Measurements from ENCODE around the gene PIK3CD.

PIK3CD gene

DNA sequence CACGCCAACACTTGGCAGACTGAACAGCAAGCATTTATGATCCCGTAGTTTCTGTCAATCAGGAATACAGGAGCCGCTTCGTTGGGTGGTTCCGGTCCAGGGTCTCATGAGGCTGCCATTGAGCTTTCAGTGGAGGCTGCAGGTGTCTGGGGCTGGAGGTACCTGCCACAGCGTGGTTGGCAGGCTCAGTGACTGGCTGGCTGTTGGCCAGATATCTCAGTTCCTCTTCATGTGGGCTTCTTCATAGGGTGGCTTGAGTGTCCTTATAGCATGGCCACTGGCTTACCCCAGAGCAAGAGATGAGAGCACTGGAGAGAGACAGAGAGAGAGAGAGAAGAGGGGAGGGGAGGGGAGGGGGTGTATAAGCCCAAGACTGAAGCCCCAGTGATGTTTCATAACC lies 29.3 kb downstream of the PIK3CD start:
- no peak overlapping the region for H3K4me3 ChIP-seq (ENCODE audit: low read length)
- no peak for DNase-seq (ENCODE audit: low read depth)
- TF ChIP-seq, protein P1, sequence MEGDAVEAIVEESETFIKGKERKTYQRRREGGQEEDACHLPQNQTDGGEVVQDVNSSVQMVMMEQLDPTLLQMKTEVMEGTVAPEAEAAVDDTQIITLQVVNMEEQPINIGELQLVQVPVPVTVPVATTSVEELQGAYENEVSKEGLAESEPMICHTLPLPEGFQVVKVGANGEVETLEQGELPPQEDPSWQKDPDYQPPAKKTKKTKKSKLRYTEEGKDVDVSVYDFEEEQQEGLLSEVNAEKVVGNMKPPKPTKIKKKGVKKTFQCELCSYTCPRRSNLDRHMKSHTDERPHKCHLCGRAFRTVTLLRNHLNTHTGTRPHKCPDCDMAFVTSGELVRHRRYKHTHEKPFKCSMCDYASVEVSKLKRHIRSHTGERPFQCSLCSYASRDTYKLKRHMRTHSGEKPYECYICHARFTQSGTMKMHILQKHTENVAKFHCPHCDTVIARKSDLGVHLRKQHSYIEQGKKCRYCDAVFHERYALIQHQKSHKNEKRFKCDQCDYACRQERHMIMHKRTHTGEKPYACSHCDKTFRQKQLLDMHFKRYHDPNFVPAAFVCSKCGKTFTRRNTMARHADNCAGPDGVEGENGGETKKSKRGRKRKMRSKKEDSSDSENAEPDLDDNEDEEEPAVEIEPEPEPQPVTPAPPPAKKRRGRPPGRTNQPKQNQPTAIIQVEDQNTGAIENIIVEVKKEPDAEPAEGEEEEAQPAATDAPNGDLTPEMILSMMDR (conservative IDR thresholded peaks at IDR 0.05; ENCODE audit: low read depth, low read length) = no peak

DNA sequence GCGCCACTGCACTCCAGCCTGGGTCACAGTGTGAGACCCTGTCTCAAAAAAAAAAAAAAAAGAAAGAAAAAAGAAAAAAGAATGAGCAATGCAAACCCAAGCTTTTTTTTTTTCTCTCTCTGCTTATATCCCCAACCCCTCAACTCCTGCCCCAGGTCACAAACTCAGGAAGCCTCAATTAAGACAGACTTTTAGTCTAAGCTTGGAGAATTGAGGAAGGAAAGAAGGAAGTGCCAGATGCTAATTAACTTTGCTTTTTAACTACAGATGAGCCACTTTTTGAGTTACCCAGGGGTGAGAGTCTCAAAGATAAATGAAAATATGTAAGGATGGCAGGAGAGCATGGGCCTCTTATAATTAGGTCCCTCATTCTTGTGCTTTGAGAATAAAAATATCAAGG lies 33.3 kb downstream of the PIK3CD start:
- no peak overlapping the region for H3K4me3 ChIP-seq (ENCODE audit: low read length)
- TF ChIP-seq, protein P1 (conservative IDR thresholded peaks at IDR 0.05; ENCODE audit: low read depth, low read length) = no peak
- DNase-seq (ENCODE audit: low read depth) = no peak

DNA sequence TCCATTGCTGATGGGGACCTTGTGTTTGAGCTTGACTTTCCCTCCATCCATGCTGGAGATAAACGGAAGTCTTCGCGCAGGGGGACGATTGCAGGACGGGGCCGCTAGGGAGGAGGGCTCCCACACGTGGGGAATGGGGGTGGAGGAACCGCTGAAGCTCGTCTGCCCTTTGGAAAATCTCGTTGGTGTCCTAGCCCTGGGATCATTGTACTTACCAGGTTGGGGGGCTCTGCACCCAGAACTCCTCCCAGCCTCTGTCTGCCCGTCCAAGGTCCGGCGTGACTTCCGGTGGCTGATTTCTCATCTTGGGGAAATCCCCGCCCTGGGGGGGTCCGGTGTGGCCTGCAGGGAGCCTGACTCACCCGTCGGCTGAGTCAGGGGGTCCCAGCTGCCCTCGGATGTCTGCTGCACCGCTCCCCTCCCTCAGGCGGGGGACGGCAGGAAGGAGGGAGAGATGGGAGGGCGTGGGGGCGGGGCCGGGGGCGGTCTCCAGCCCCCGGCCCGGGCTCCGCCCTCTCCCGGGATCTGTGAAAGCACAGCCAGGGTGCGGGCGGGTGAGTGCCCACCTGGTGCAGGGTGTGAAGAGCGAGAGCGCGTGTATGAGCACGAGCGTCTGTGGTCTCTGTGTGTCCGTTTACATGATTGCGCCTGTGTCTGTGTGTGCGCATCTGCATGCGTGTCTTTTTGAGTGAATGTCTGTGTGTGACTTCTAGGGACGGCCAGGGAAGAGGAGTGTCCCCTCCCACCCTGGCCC lies 35.8 kb downstream of the PIK3CD start:
- TF ChIP-seq, protein P1 (conservative IDR thresholded peaks at IDR 0.05; ENCODE audit: low read depth, low read length) = no peak
- no peak for DNase-seq (ENCODE audit: low read depth)
- peak overlapping the region; percentile 63 for H3K4me3 ChIP-seq (ENCODE audit: low read length)

DNA sequence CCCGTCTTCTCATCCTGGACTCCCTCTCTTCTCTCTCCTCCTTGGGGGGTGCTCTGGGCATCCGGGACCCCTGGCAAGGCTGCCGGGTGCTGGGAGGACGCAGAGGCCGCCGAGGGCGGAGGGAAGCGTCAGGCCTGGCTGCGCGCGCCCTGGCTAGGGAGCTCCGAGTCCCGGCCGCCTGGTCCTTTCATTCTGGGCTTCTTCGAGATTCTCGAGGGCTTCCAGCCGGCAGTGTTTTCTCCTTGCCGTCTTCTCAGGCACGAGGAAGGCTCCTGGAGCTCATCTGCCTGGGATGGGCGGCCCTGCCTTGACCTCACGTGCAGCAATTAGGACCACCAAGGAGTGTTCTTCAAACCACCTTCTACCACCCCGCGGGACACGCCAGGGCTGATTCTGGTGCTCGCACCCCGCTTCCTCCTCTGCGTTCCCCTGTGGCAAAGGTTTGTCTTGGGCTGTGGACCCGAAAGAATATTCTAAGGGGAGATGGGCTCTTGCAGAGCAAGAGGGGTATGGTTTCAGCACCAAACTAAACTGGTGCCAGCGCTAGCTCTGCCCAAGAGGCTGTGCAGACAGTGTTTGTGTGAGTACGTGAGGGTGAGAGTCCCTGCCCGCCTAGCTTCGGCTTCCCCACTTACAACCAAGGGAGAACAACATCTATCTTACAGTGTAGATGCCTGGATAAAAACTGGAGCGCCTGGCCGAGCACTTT lies 36.5 kb downstream of the PIK3CD start:
- peak overlapping the region; percentile 63 for H3K4me3 ChIP-seq (ENCODE audit: low read length)
- no peak for DNase-seq (ENCODE audit: low read depth)
- TF ChIP-seq, protein P1 (conservative IDR thresholded peaks at IDR 0.05; ENCODE audit: low read depth, low read length) = no peak

DNA sequence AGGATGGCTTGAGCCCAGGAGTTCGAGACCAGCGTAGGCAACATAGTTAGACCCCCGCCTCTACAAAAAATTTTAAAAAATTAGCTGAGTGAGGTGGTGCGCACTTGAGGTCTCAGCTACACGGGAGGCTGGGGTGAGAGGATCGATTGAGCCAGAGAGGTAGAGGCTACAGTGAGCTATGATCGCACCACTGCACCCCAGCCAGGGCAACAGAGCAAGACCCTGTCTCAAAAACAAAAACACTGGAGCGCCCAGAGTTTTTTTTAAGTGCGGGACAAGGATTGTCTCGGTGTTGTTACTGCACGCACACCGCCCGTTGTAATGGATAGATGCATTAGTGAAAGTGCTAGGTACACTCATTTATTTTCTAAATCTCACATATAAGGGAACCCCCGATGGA lies 37.1 kb downstream of the PIK3CD start:
- TF ChIP-seq, protein P1 (conservative IDR thresholded peaks at IDR 0.05; ENCODE audit: low read depth, low read length) = no peak
- DNase-seq (ENCODE audit: low read depth) = no peak
- H3K4me3 ChIP-seq (ENCODE audit: low read length) = peak overlapping the region; percentile 49

DNA sequence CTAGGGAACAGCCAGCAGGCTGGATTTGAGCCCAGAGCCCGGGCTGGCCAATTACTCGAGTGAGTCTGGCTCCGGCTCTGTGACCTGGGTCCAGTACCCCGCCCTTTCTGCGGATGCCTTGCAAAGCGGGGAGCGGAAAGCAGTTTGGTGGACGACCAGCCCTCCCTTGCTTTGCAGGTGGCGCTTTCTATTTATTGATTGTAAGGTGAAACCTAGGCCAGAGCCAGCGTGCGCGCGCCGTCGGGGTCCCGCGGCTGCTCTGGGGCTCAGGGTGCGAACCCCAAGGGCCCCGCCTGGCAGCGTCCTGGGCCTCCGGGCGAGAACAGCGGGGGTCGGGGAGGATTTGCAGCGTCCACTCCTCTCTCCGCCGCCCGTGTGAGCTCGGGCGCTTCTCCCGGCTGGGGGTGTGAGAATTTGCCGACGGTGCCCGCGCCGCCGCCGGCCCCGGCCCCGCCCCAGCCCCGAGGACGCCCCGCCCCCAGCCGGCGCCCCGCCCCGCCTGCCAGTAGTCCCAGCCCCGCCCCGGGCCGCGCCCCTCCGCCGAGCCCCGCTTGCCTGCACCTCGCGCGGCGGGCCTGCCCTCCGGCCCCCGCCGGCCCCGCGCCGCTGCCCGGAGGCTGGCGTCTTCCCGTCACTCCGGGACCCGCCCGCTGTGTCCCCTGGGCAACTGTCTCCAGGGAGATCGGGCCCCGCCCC lies 37.6 kb downstream of the PIK3CD start:
- TF ChIP-seq, protein P1 (conservative IDR thresholded peaks at IDR 0.05; ENCODE audit: low read depth, low read length) = no peak
- DNase-seq (ENCODE audit: low read depth) = no peak
- peak overlapping the region; percentile 60 for H3K4me3 ChIP-seq (ENCODE audit: low read length)

Measured in retinal pigment epithelial cell (primary cell).